ENCODE measurements around the gene TAF1B. TPM values are rescaled to one million over a fixed set of nuclear protein-coding genes. Genes with fewer than 3 reads are reported as not detected.

TAF1B gene
- total and polyA plus RNA-seq, 2 donors from 2014 or later = 8.8 to 27.7 TPM

GRCh38 chr2:9945596-9945995 lies 102.3 kb downstream of the TAF1B start:
- H3K9me3 ChIP-seq (ENCODE audit: control insufficient read depth in 2 of 3, insufficient read depth in 1 of 3, low read length in 3 of 3) = no peaks in the 10 kb centered on the region
- no peaks in the 10 kb centered on the region for H3K27me3 ChIP-seq (ENCODE audit: control insufficient read depth, insufficient read depth, low read length)
- DNase-seq (no peak), FAIRE-seq (no peak)
- no peak overlapping the region for H3K9ac ChIP-seq (ENCODE audit: low read length in 3 of 3)
- no peak overlapping the region for H3K27ac ChIP-seq (ENCODE audit: low read depth in 2 of 2, low read length in 2 of 2)
- no peaks in the 10 kb centered on the region for H3K36me3 ChIP-seq (ENCODE audit: control insufficient read depth in 2 of 3, insufficient read depth in 3 of 3, low read length in 3 of 3)
- no peak for TF ChIP-seq CTCF (IDR thresholded peaks at IDR 0.05; ENCODE audit: borderline replicate concordance, extremely low read depth, insufficient read depth)
- no peak overlapping the region for H3K4me3 ChIP-seq (ENCODE audit: low read length in 3 of 3)
- peaks cover 0 to 2% (median 0%) of the 10 kb centered on the region in 3 donors for H3K4me1 ChIP-seq (ENCODE audit: control insufficient read depth in 2 of 3, insufficient read depth in 2 of 3, low read depth in 1 of 3, low read length in 3 of 3)
- intact Hi-C loops (cut with DNase I) = no loop called here

- TF ChIP-seq CTCF (IDR thresholded peaks at IDR 0.05; ENCODE audit: borderline replicate concordance, extremely low read depth, insufficient read depth) = no peak
- no peak for DNase-seq
- Histone ChIP-seq H3K4me1 (ENCODE audit: control insufficient read depth in 2 of 3, insufficient read depth in 2 of 3, low read depth in 1 of 3, low read length in 3 of 3) (peaks cover 0 to 3% (median 0%) of the 10 kb centered on the region in 3 donors), H3K36me3 (ENCODE audit: control insufficient read depth in 2 of 3, insufficient read depth in 3 of 3, low read length in 3 of 3) (no peaks in the 10 kb centered on the region), H3K4me3 (ENCODE audit: low read length in 3 of 3) (no peak overlapping the region), H3K9ac (ENCODE audit: low read length in 3 of 3) (no peak overlapping the region), H3K27me3 (ENCODE audit: control insufficient read depth, insufficient read depth, low read length) (no peaks in the 10 kb centered on the region), H3K27ac (ENCODE audit: low read depth in 2 of 2, low read length in 2 of 2) (no peak overlapping the region), H3K9me3 (ENCODE audit: control insufficient read depth in 2 of 3, insufficient read depth in 1 of 3, low read length in 3 of 3) (no peaks in the 10 kb centered on the region)
- FAIRE-seq = no peak
- intact Hi-C loops (cut with DNase I) = no loop called here
Observed at GRCh38 chr2:9946076-9946475, 102.8 kb downstream of the TAF1B start.

GRCh38 chr2:9946818-9947217 lies 103.5 kb downstream of the TAF1B start:
- intact Hi-C loops (cut with DNase I) = no loop called here

More at GRCh38 chr2:9946818-9947217, 103.5 kb downstream of the TAF1B start:
- Histone ChIP-seq H3K4me3 (ENCODE audit: low read length in 3 of 3) (no peak overlapping the region), H3K36me3 (ENCODE audit: control insufficient read depth in 2 of 3, insufficient read depth in 3 of 3, low read length in 3 of 3) (no peaks in the 10 kb centered on the region), H3K27ac (ENCODE audit: low read depth in 2 of 2, low read length in 2 of 2) (no peak overlapping the region), H3K9me3 (ENCODE audit: control insufficient read depth in 2 of 3, insufficient read depth in 1 of 3, low read length in 3 of 3) (no peaks in the 10 kb centered on the region), H3K27me3 (ENCODE audit: control insufficient read depth, insufficient read depth, low read length) (no peaks in the 10 kb centered on the region), H3K9ac (ENCODE audit: low read length in 3 of 3) (no peak overlapping the region), H3K4me1 (ENCODE audit: control insufficient read depth in 2 of 3, insufficient read depth in 2 of 3, low read depth in 1 of 3, low read length in 3 of 3) (peaks cover 0 to 3% (median 0%) of the 10 kb centered on the region in 3 donors)
- TF ChIP-seq CTCF (IDR thresholded peaks at IDR 0.05; ENCODE audit: borderline replicate concordance, extremely low read depth, insufficient read depth) = no peak
- FAIRE-seq (no peak), DNase-seq (no peak)

Data from kidney (tissue), 14 donors.